ENCODE results near the gene AHI1. TPM values are rescaled to one million over a fixed set of nuclear protein-coding genes. Genes with fewer than 3 reads are reported as not detected.

AHI1 gene
- total and polyA plus RNA-seq, 10 of the 15 experiments (the other 5 are each of a cell fraction or from before 2014, with no cell fraction given): 3.2 to 9.5 (median 4.6) TPM

GRCh38 chr6:135438907-135439535 is 58.5 kb downstream of the AHI1 start:
- no TSS peak for BruUV-seq (replicated peaks)
- Histone ChIP-seq H3K27me3 (replicated peaks in 1 of 2; ENCODE audit: control insufficient read depth in 2 of 2, insufficient read depth in 2 of 2, low read length in 1 of 2) (no peaks in the 10 kb centered on the region), H3K4me1 (ENCODE audit: control insufficient read depth, insufficient read depth, low read length) (peaks cover 11% of the 10 kb centered on the region), H3K9ac (ENCODE audit: control insufficient read depth, insufficient read depth, low read length) (no peak overlapping the region), H3K36me3 (ENCODE audit: control insufficient read depth in 2 of 2, insufficient read depth in 2 of 2, low read length in 1 of 2) (no peaks in the 10 kb centered on the region; a peak in 1 of 4 replicates), H3K27ac (ENCODE audit: control insufficient read depth, insufficient read depth) (no peak overlapping the region), H2AFZ (ENCODE audit: control insufficient read depth, low read depth, low read length) (no peak overlapping the region), H3K4me2 (ENCODE audit: control insufficient read depth, insufficient read depth) (no peak overlapping the region), H4K20me1 (ENCODE audit: control insufficient read depth, insufficient read depth) (no peaks in the 10 kb centered on the region), H3K9me3 (replicated peaks; ENCODE audit: control insufficient read depth, insufficient read depth, low read length) (no peaks in the 10 kb centered on the region), H3K4me3 (no peak overlapping the region), H3K79me2 (ENCODE audit: control insufficient read depth, insufficient read depth, low read length) (no peaks in the 10 kb centered on the region)
- FAIRE-seq (peak; percentile 71), ATAC-seq (peak; percentile 83), DNase-seq (ENCODE audit: low read depth, low spot score) (peak; percentile 17)
- intact Hi-C loops (cut with micrococcal nuclease; ENCODE audit: unreplicated experiment) (loop anchor here (1.0 to 10.0 kb wide), 3 partner anchors 294 to 484 kb away; partner anchors contain the start of gene ALDH8A1), in situ Hi-C loops (cut with MboI) (loop anchor here (5.0 to 25.0 kb wide), 4 partner anchors 452 to 1477 kb away; partner anchors contain the start of gene TBPL1)
- CTCF ChIA-PET: interaction anchor here (0.7 to 3.7 kb wide), 11 partner anchors 11 to 538 kb away, joined by 3 to 31 read pairs (median 3); no protein-coding TSS in a partner anchor
- SMC1A ChIA-PET (ENCODE audit: uncharacterized antibody, unreplicated experiment): interaction anchor here (0.8 to 2.5 kb wide), 6 partner anchors 11 to 499 kb away, joined by 3 to 12 read pairs (median 5); no protein-coding TSS in a partner anchor
- no peak for TF ChIP-seq NRF1 (conservative IDR thresholded peaks at IDR 0.05; ENCODE audit: low read depth, low read length)
- peak; percentile 50; the same call in 1 of the 2 replicates for TF ChIP-seq SMC3 (IDR thresholded peaks at IDR 0.05; ENCODE audit: borderline replicate concordance, low read length)
- TF ChIP-seq RAD21 (IDR thresholded peaks at IDR 0.05; ENCODE audit: insufficient read depth, low read depth, low read length): peak; percentile 74
- TF ChIP-seq IRF3 (IDR thresholded peaks at IDR 0.05): no peak
- peak; percentile 75 for TF ChIP-seq RUNX3 (IDR thresholded peaks at IDR 0.05; ENCODE audit: low read length)
- TF ChIP-seq, protein P1, sequence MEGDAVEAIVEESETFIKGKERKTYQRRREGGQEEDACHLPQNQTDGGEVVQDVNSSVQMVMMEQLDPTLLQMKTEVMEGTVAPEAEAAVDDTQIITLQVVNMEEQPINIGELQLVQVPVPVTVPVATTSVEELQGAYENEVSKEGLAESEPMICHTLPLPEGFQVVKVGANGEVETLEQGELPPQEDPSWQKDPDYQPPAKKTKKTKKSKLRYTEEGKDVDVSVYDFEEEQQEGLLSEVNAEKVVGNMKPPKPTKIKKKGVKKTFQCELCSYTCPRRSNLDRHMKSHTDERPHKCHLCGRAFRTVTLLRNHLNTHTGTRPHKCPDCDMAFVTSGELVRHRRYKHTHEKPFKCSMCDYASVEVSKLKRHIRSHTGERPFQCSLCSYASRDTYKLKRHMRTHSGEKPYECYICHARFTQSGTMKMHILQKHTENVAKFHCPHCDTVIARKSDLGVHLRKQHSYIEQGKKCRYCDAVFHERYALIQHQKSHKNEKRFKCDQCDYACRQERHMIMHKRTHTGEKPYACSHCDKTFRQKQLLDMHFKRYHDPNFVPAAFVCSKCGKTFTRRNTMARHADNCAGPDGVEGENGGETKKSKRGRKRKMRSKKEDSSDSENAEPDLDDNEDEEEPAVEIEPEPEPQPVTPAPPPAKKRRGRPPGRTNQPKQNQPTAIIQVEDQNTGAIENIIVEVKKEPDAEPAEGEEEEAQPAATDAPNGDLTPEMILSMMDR (IDR thresholded peaks at IDR 0.05 in 2 of 3, conservative IDR thresholded peaks at IDR 0.05 in 1 of 3; ENCODE audit: control insufficient read depth in 2 of 3, extremely low read depth in 1 of 3, insufficient read depth in 1 of 3, low read depth in 3 of 3, low read length in 3 of 3): peak; percentile 55 to 66 (median 58)
- TF ChIP-seq NR2C1 (IDR thresholded peaks at IDR 0.05): no peak
- no peak for TF ChIP-seq LARP7 (IDR thresholded peaks at IDR 0.05)
- POLR2A ChIA-PET: no interaction called here
- RAD21 ChIA-PET (ENCODE audit: unreplicated experiment): interaction anchor here (1.0 to 2.5 kb wide), 7 partner anchors 9 to 1283 kb away, joined by 3 to 8 read pairs (median 6); no protein-coding TSS in a partner anchor
- 31% methylated on average over 3 of the region's 3 CpGs for WGBS (ENCODE audit: insufficient coverage, insufficient replicate concordance, low lambda C conversion rate, missing lambda C conversion rate)

Measured in GM12878 (cell line).